HUES64 (cell line): ENCODE measurements around the gene EML5.
A peak's percentile ranks its signal among the peaks of the same experiment; 100 is the strongest.

Source experiments
- H3K27ac ChIP-seq: 2 replicates; pipeline ENCODE4 v1.7.0; 2013; ENCODE audit warnings: low read depth, low read length, inconsistent platforms
- H3K27me3 ChIP-seq: 2 replicates; pipeline ENCODE4 v1.6.1; 2013; ENCODE audit warnings: mild to moderate bottlenecking, low read length; ENCODE audit not compliant: insufficient read depth
- H3K36me3 ChIP-seq: 2 replicates; pipeline ENCODE4 v1.6.1; 2013; ENCODE audit warnings: mild to moderate bottlenecking, low read length; ENCODE audit not compliant: insufficient read depth
- H3K4me1 ChIP-seq: 2 replicates; pipeline ENCODE4 v1.6.1; 2013; ENCODE audit warnings: mild to moderate bottlenecking, low read length, moderate library complexity; ENCODE audit not compliant: insufficient read depth
- H3K4me3 ChIP-seq: 2 replicates; pipeline ENCODE4 v1.5.1; 2013; ENCODE audit warnings: mild to moderate bottlenecking, low read length, moderate library complexity
- H3K9ac ChIP-seq: 2 replicates; pipeline ENCODE4 v1.6.1; 2013; ENCODE audit warnings: mild to moderate bottlenecking, low read depth, low read length
- H3K9me3 ChIP-seq: 2 replicates; pipeline ENCODE4 v1.6.1; 2013; ENCODE audit warnings: low read depth, low read length; ENCODE audit not compliant: insufficient read depth
- WGBS: fragments of 150-250, 120-280 bp; methylation state at CpG from one replicate; pipeline ENCODE4 v1.1.7; 2013; ENCODE audit warnings: missing lambda C conversion rate; 5-methylcytosine and 5-hydroxymethylcytosine counted together

The EML5 gene

DNA sequence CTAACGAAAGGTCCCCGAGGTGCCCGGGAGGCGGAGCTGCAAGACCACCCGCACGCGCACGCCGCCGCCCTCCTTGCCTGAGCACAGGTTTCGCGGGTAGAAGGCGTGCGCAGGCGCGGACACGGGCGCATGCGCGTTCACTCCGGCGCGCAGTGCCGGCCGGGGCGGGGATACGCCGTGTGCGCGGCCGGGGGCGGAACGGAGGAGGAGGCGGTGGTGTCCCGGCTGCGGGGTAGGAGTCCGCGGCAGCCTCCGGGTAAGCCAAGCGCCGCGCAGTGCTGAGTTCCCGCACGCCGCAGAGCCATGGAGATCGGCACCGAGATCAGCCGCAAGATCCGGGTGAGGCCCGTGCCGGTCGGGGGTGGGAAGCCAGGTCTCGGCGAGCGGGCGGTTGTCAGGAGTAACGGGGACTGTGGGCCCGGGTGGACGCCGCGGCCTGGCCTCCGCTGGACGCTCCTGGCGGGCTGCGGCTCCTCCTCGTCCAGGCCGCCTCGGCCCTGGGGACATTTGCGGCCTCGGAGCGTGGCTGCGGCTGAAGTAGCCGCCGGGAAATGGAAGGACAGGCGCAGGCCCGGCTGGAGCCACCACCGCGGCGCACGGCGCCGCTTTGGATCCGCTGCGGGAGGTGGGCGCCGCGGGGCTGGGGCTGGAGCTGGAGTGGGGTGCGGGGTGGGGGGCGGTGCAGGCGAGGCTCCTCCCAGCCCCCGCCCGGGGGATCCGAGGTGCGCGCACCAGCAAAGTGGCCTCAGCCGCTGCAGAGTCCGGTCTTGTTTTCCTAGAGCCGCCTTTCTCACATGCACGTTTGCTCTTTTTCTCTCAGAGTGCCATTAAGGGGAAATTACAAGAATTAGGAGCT, 229.7 kb downstream of the EML5 start, which contains the start of gene ZC3H14:
ZC3H14 (plus strand) TSS at position 207 of the 856 bp plus-strand sequence; CDS start at position 304, 97 bp downstream.
- peaks cover 29% of the 10 kb centered on the region for H3K36me3 ChIP-seq
- no peaks in the 10 kb centered on the region for H3K9me3 ChIP-seq
- peaks cover 11% of the 10 kb centered on the region; the same call in 1 of the 2 replicates for H3K4me1 ChIP-seq
- H3K27me3 ChIP-seq = no peaks in the 10 kb centered on the region
- peak within 1 kb of the TSS; percentile 96 for H3K27ac ChIP-seq
- H3K4me3 ChIP-seq = peak within 1 kb of the TSS; percentile 84
- H3K9ac ChIP-seq = peak within 1 kb of the TSS; percentile 90
- WGBS = under 1% methylated on average over 99 of the region's 99 CpGs

DNA sequence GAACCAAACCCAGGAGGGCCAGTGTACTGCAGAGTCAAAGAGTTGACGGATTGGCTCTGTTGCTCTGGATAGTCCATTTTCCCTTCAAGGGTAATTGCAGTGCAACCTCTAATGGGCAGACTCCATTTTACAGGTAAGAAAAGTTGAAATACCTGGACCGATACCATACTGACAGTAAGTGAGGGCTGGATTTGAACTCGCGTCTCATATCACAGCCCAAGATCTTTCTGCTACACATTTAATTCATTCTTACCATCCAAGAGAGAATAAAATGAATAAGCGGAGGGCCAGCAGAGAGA, 230.3 kb downstream of the EML5 start:
- Histone ChIP-seq H3K4me3 (peak overlapping the region; percentile 84), H3K4me1 (peaks cover 11% of the 10 kb centered on the region; the same call in 1 of the 2 replicates), H3K27me3 (no peaks in the 10 kb centered on the region), H3K27ac (peak overlapping the region; percentile 96; the same call in 1 of the 2 replicates), H3K36me3 (peaks cover 23% of the 10 kb centered on the region), H3K9me3 (no peaks in the 10 kb centered on the region), H3K9ac (peak overlapping the region; percentile 90)
- WGBS = 42% methylated on average over 5 of the region's 5 CpGs
